NCI-H510A (cell line): Measurements from ENCODE around the gene CEP131.
"Not testable (repeated sequence)": the region's sequence is repeated elsewhere in the genome, so short reads cannot be mapped to it uniquely, and the experiment has no call there.

ENCODE experiments used
- DNase-seq: peaks from one replicate; lab custom pipeline; 2025; lab: John Stamatoyannopoulos, UW

CEP131 gene

GRCh38 chr17:81152288-81152828, 70.4 kb downstream of the CEP131 start:
- DNase-seq: no peak

GRCh38 chr17:81151278-81151677, 71.5 kb downstream of the CEP131 start:
- DNase-seq: no peak

- DNase-seq: no peak
Observed at GRCh38 chr17:81150377-81151077, 72.2 kb downstream of the CEP131 start.

- no peak for DNase-seq
Observed at GRCh38 chr17:81148986-81149533, 73.7 kb downstream of the CEP131 start.

- DNase-seq: no peak
Observed at GRCh38 chr17:81148571-81148970, 74.2 kb downstream of the CEP131 start.

GRCh38 chr17:81147701-81148100, 75.1 kb downstream of the CEP131 start:
- DNase-seq: no peak

- not testable (repeated sequence) for DNase-seq
Observed at GRCh38 chr17:81146208-81146607, 76.6 kb downstream of the CEP131 start.

GRCh38 chr17:81144423-81144781, 78.4 kb downstream of the CEP131 start:
- DNase-seq: no peak

- DNase-seq: no peak
Observed at GRCh38 chr17:81143717-81144422, 78.9 kb downstream of the CEP131 start.

GRCh38 chr17:81143200-81143527, 79.6 kb downstream of the CEP131 start:
- no peak for DNase-seq

- DNase-seq: peak; percentile 61
Observed at GRCh38 chr17:81142301-81143199, 80.2 kb downstream of the CEP131 start.

GRCh38 chr17:81140695-81141094, 82.1 kb downstream of the CEP131 start:
- DNase-seq: no peak

GRCh38 chr17:81140018-81140417, 82.7 kb downstream of the CEP131 start:
- DNase-seq: no peak
